HG02642 (cell line): ENCODE measurements around the gene UBXN4.
A peak's percentile ranks its signal among the peaks of the same experiment; 100 is the strongest.
"Not testable (repeated sequence)": the region's sequence is repeated elsewhere in the genome, so short reads cannot be mapped to it uniquely, and the experiment has no call there.

Source experiments
- ATAC-seq: cut with Tn5 transposase; IDR thresholded peaks from one replicate; pipeline ENCODE4 v1.9.1; 2021; ENCODE audit warnings: mild to moderate bottlenecking; ENCODE audit not compliant: unreplicated experiment, poor library complexity

UBXN4 gene

GRCh38 chr2:135800513-135801460 is 59.1 kb downstream of the UBXN4 start:
- no peak for ATAC-seq

DNA sequence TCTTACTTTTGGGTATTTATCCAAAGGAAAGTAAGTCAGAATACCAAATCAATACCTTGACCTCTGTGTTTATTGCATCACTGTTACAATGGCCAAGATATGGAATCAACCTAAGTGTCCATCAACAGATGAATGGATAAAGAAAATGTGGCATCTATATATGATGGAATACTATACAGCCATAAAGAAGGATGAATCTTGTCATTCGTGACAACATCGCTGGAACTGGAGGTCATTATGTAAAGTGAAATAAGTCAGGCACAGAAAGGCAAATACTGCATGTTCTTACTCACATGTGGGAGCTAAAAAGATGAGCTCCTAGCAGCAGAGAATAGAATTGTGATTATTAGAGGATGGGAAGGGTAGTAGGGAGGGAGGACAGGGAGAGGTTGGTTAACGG is 60.7 kb downstream of the UBXN4 start:
- no peak for ATAC-seq

DNA sequence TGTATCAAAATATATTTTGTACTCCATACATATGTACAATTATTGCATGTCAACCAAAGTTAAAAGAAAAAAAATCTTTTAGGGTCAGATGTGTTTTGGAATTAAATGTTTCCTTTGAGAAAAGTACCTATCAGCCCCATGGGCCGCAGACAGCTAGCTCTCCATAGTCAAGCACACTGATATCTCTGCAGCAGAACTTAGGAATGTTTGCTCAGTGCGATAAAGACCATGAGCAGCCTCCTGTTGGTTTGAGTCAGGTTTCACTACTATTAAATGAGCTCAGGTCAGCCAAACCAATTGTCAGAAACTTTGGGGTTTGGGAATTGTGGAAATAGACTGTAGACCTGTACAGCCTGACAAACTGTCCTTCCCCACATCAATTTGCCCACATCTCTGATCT is 61.6 kb downstream of the UBXN4 start:
- ATAC-seq: no peak

DNA sequence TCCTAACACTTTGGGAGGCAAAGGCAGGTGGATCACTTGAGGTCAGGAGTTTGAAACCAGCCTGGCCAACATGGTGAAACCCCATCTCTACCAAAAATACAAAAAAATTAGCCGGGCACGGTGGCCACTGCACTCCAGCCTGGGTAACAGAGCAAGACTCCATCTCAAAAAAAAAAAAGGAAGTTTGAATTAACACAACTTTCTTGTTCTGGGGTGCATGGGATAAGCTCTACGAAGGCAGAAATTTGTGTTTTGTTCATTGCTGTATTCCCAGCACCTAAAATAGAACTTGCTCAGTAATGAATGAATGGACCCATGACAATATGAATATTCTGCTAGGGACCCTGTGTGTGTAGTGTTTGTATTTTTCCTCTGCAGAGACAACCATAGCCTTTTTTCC is 66.2 kb downstream of the UBXN4 start:
- not testable (repeated sequence) for ATAC-seq

- ATAC-seq: no peak
Measured at GRCh38 chr2:135812907-135813511, 71.4 kb downstream of the UBXN4 start.

- ATAC-seq: no peak
Measured at GRCh38 chr2:135815269-135815668, 73.6 kb downstream of the UBXN4 start.

- ATAC-seq: no peak
Measured at GRCh38 chr2:135817466-135817865, 75.8 kb downstream of the UBXN4 start.

GRCh38 chr2:135817951-135818350 is 76.3 kb downstream of the UBXN4 start:
- ATAC-seq: no peak

DNA sequence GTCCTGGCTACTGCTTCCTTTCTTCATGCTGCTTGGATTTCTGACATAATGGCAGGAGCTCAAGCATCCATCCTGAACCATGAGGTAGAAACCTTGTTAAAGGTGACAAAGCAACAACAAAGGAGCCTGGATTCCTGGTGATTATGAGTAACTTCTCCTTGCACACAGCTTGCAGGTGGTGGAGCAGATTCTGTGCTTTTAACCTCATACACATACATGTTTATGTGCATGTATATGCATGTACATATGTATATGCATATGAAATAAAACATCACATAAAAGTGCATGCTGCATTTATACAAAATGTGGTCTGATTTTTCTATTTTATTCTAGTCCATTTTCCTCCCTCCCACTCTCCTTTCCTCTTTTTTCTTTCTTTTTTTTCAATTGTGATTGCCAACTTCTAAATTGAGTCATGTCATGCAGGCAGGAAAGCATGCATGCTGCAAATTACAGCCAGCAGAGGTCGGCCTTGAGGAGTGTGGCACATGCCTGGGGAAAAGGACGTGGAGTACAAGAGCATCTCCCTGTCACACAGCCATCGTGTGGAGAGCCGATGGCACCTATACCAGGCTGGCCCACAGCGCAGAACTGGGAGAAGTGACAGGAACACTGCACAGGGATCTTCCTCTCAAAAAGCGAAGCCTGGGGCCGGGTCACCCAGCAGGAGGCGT is 77.4 kb downstream of the UBXN4 start:
- ATAC-seq: no peak

DNA sequence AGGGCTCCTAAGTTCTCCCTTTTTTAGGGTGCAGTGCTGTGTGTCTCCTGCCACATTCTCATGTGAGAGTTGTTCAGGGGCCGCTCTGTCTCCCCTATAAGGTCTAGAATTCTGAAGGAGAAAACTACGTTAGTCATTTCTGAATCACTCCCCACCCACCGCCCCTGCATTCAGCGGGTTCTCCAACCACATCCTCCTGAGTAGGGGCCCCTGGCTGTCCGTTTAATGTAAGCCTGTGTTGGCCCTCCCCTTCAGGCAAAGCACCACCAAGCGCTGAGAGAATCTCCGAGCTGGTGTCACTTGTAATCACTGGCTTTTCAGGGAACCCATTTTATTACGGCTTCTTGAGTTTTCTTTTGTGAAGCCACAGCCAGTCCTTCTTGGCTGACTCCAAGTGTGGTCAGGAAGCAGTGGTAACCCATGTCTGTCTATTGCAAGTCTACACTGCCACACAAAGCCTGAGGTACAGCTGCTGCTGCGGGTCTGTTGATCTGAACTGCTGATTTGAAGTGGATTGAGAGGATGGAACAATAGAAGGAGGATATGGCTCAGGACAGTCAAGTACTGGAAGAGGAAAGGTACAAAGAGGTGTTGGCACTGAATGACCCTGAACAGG is 78.5 kb downstream of the UBXN4 start:
- ATAC-seq: peak; percentile 83

DNA sequence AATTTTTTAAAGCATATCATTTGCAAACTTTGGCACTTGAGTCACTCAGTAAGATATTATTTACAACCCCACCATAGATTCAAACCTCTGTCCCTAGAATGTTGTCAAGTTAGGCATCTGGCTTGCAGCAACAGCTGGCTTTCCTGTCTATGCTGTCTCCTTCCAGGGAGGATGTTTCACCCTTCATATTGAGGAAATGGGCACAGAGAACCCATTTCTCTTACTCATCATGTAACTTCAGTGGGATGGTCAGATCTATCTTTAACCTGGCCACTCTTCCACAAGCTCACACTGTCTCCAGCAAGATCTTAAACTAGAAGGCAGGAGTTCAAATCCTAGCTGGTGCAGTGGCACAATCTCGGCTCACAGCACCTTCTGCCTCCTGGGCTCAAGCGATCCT is 79.5 kb downstream of the UBXN4 start:
- ATAC-seq: no peak

DNA sequence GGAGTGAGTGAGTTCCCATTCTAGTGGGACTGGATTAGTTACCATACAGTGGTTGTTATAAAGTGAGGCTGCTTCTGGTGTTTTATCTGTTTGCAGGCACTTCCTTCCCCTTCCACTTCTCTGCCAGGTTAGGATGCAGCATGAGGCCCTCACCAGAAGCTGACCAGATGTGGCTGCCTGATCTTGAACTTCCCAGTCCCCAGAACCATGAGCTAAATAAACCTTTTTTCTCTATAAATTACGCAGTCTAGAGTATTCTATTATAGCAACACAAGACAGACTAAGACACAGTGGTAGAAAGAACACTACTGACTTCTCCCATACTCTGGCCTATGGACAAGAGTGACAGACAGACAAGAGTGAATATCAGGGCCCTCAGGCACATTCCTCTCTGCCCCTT is 81.2 kb downstream of the UBXN4 start:
- ATAC-seq: no peak

DNA sequence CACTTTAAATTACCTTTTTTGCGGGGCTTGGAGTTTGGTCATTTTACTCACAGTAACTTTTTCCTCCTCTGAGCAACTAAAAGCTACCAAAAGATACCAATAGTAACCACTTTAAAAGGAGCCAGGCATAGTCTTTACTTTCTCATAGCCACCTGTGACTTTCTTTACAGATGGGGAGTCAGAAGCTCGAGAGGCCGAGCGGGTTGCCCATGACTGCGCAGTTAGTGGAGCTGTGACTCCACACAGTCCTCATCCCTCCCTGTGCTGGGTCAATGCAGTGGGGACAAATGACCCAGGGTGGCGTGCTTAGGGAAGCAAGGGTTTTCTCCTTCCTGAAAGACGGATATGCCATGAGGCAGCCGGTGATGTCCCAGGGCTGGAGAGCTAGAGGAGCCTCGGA is 83.5 kb downstream of the UBXN4 start:
- ATAC-seq: no peak

- no peak for ATAC-seq
Measured at GRCh38 chr2:135825550-135826176, 84.0 kb downstream of the UBXN4 start.

GRCh38 chr2:135826544-135826943 is 84.9 kb downstream of the UBXN4 start:
- no peak for ATAC-seq

GRCh38 chr2:135829378-135830135 is 87.9 kb downstream of the UBXN4 start:
- no peak for ATAC-seq

GRCh38 chr2:135831180-135831812 is 89.6 kb downstream of the UBXN4 start:
- no peak for ATAC-seq

GRCh38 chr2:135832891-135833290 is 91.2 kb downstream of the UBXN4 start:
- ATAC-seq: no peak
